SK-N-SH (cell line): ENCODE results near the gene MIGA1. TPM values are rescaled to one million over a fixed set of nuclear protein-coding genes. Genes with fewer than 3 reads are reported as not detected.

Experiments used
- CTCF ChIA-PET: fragments of 300-600, 350-600 bp; formaldehyde crosslinking; extraction: SDS; loops from one replicate; lab custom pipeline; 2021; lab: Yijun Ruan, JAX
- POLR2A ChIA-PET: fragments of 350-600 bp; sonication (Branson Sonifier 250); formaldehyde crosslinking; extraction: SDS; loops from one replicate; lab custom pipeline; 2020; ENCODE audit warnings: antibody characterized with exemption, inconsistent platforms; lab: Yijun Ruan, JAX
- DNase-seq: peaks from one replicate; pipeline ENCODE4 v3.0.0; 2012
- H2AFZ ChIP-seq: fragments of 200-600 bp; sonication (generic); 2 replicates; pipeline ENCODE4 v1.8.1; 2016; ENCODE audit warnings: antibody characterized with exemption, mild to moderate bottlenecking, low read depth
- H3F3A ChIP-seq: fragments of 200-600 bp; sonication (generic); replicated peaks from 2 replicates; pipeline ENCODE3; 2016; ENCODE audit warnings: antibody characterized with exemption, mild to moderate bottlenecking; ENCODE audit not compliant: insufficient read depth
- H3K27ac ChIP-seq, 2 experiments: fragments of 200-500 bp in 1 of 2; fragments of 200-600 bp in 1 of 2; sonication (Bioruptor generic) in 1 of 2; sonication (generic), shearing (Covaris generic) in 1 of 2; 2 replicates each; pipeline versions ENCODE4 v1.5.1 to v1.6.1; 2014 to 2016; ENCODE audit warnings: low read depth in 2 of 2, inconsistent platforms in 1 of 2, low read length in 1 of 2, mild to moderate bottlenecking in 1 of 2, mixed read lengths in 1 of 2
- H3K27me3 ChIP-seq: fragments of 200-600 bp; sonication (generic), shearing (Covaris generic); 2 replicates; pipeline ENCODE4 v1.6.1; 2016; ENCODE audit warnings: mixed run types; ENCODE audit not compliant: insufficient read depth
- H3K36me3 ChIP-seq, 2 experiments: fragments of 200-500 bp in 1 of 2; fragments of 200-600 bp in 1 of 2; sonication (Bioruptor generic) in 1 of 2; sonication (generic) in 1 of 2; replicated peaks in 1 of 2; 2 replicates each; pipeline versions ENCODE3 to v1.5.1; 2014 to 2016; ENCODE audit warnings: low read length in 1 of 2, mild to moderate bottlenecking in 1 of 2; ENCODE audit not compliant: insufficient read depth in 2 of 2, control insufficient read depth in 1 of 2
- H3K4me1 ChIP-seq, 2 experiments: fragments of 200-500 bp in 1 of 2; fragments of 200-600 bp in 1 of 2; sonication (Bioruptor generic) in 1 of 2; sonication (generic), shearing (Covaris generic) in 1 of 2; 2 replicates each; pipeline versions ENCODE4 v1.5.1 to v1.6.1; 2014 to 2016; ENCODE audit warnings: low read depth in 1 of 2, low read length in 1 of 2, mixed run types in 1 of 2; ENCODE audit not compliant: insufficient read depth in 2 of 2, control insufficient read depth in 1 of 2
- H3K4me2 ChIP-seq: fragments of 200-600 bp; sonication (generic), shearing (Covaris generic); 2 replicates; pipeline ENCODE4 v1.6.1; 2017; ENCODE audit warnings: mixed run types
- H3K4me3 ChIP-seq, 2 experiments: fragments of 200-500 bp in 1 of 2; fragments of 200-600 bp in 1 of 2; sonication (Bioruptor generic) in 1 of 2; sonication (generic), shearing (Covaris generic) in 1 of 2; 2 replicates each; pipeline versions ENCODE4 v1.5.1 to v1.8.1; 2014 to 2016; ENCODE audit warnings: low read depth in 2 of 2, inconsistent platforms in 1 of 2, low read length in 1 of 2, mild to moderate bottlenecking in 1 of 2, mixed read lengths in 1 of 2, moderate library complexity in 1 of 2
- H3K79me2 ChIP-seq: fragments of 200-600 bp; sonication (generic); 2 replicates; pipeline ENCODE4 v1.8.1; 2017; ENCODE audit warnings: mild to moderate bottlenecking; ENCODE audit not compliant: insufficient read depth
- H3K9ac ChIP-seq: fragments of 200-600 bp; sonication (generic); 2 replicates; pipeline ENCODE4 v1.6.1; 2017; ENCODE audit warnings: mixed run types
- H3K9me2 ChIP-seq: fragments of 200-600 bp; sonication (generic); 2 replicates; pipeline ENCODE4 v1.6.1; 2017; ENCODE audit warnings: mixed run types
- H3K9me3 ChIP-seq: fragments of 200-600 bp; sonication (generic); 2 replicates; pipeline ENCODE4 v1.6.1; 2017; ENCODE audit warnings: mixed run types, mild to moderate bottlenecking, moderate library complexity
- H4K20me1 ChIP-seq: fragments of 200-600 bp; sonication (generic); 2 replicates; pipeline ENCODE4 v1.6.1; 2017; ENCODE audit warnings: mild to moderate bottlenecking, mixed run types; ENCODE audit not compliant: insufficient read depth
- CHD2 ChIP-seq: fragments of 150-350 bp; IDR thresholded peaks from 2 replicates; pipeline ENCODE4 v1.6.1; 2018; ENCODE audit warnings: low read length; ENCODE audit not compliant: partially characterized antibody
- ELF1 ChIP-seq: IDR thresholded peaks from 2 replicates; pipeline ENCODE4 v1.4.0; 2012
- FOXJ3 ChIP-seq: sonication (generic); formaldehyde crosslinking; IDR thresholded peaks from 2 replicates; pipeline ENCODE4 v1.5.1; 2020; ENCODE audit warnings: mild to moderate bottlenecking, missing genetic modification reagents
- JUND ChIP-seq: IDR thresholded peaks from 2 replicates; pipeline ENCODE4 v1.4.0; 2012
- MEF2A ChIP-seq: IDR thresholded peaks from 2 replicates; pipeline ENCODE4 v1.4.0; 2012; ENCODE audit warnings: low read depth, borderline replicate concordance
- MXI1 ChIP-seq: IDR thresholded peaks from 2 replicates; pipeline ENCODE4 v1.6.1; 2012; ENCODE audit warnings: mild to moderate bottlenecking, low read depth, low read length, improper control_type of control experiment
- NFIC ChIP-seq: IDR thresholded peaks from 2 replicates; pipeline ENCODE4 v1.4.0; 2012; ENCODE audit warnings: borderline replicate concordance
- NRF1 ChIP-seq: IDR thresholded peaks from 2 replicates; pipeline ENCODE4 v1.6.1; 2012; ENCODE audit warnings: low read depth, mild to moderate bottlenecking, low read length
- RAD21 ChIP-seq: IDR thresholded peaks from 2 replicates; pipeline ENCODE4 v1.6.1; 2012; ENCODE audit warnings: mild to moderate bottlenecking, low read length
- RXRA ChIP-seq: IDR thresholded peaks from 2 replicates; pipeline ENCODE4 v1.4.0; 2012; ENCODE audit warnings: low read depth, mild to moderate bottlenecking, borderline replicate concordance
- SIN3A ChIP-seq: IDR thresholded peaks from 2 replicates; pipeline ENCODE4 v1.6.1; 2012; ENCODE audit warnings: low read depth, mild to moderate bottlenecking, low read length, moderate library complexity, borderline replicate concordance
- SMC3 ChIP-seq: IDR thresholded peaks from 2 replicates; pipeline ENCODE4 v1.6.1; 2012; ENCODE audit warnings: low read depth, low read length, improper control_type of control experiment
- TAF1 ChIP-seq: IDR thresholded peaks from 2 replicates; pipeline ENCODE4 v1.6.1; 2012; ENCODE audit warnings: low read depth, mild to moderate bottlenecking, low read length, moderate library complexity, borderline replicate concordance
- WGBS: methylation state at CpG from one replicate; pipeline ENCODE4 v1.1.6; 2017; ENCODE audit warnings: low lambda C conversion rate; 5-methylcytosine and 5-hydroxymethylcytosine counted together
- polyA plus RNA-seq, 3 experiments: library from polyadenylated mRNA; depleted of rRNA; stranded (reverse); fragments of >200 nt; gene quantifications; 2 replicates each; pipeline ENCODE4 v1.2.3, GENCODE V29; 2012
- TF ChIP-seq, protein P1 (sequence below): IDR thresholded peaks from 2 replicates; pipeline ENCODE4; 2012
- TF ChIP-seq, protein P2 (sequence below): IDR thresholded peaks from 2 replicates; pipeline ENCODE4 v1.4.0; 2012; ENCODE audit warnings: low read depth, borderline replicate concordance
- TF ChIP-seq, protein P3 (sequence below): fragments of 200-600 bp; sonication (generic); IDR thresholded peaks from 2 replicates; pipeline ENCODE4 v1.6.1; 2017; ENCODE audit warnings: antibody characterized with exemption, mild to moderate bottlenecking, moderate library complexity
- TF ChIP-seq, protein P4 (sequence below): fragments of 150-350 bp; IDR thresholded peaks from 2 replicates; pipeline ENCODE4 v1.6.1; 2016; ENCODE audit warnings: mild to moderate bottlenecking, low read depth, low read length

The MIGA1 gene
- polyA plus RNA-seq, 1 of the 3 experiments (the other 2 are of a cell fraction) = 2.5 TPM

DNA sequence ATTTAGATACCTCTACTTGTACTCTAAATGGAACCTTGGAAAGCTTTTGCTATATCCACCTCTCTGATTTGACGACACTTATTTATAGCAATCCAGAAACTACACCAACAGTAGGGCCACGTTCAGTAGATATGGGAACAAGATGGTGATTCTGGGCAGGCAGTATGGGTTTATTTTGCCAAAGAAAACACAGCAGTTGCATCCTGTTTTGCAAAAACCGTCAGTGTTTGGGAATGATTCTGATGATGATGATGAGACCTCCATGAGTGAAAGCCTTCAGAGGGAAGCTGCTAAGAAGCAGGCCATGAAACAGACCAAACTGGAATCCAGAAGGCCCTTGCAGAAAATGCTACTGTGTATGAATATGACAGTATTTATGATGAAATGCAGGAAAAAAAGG is 67.5 kb downstream of the MIGA1 start:
- Histone ChIP-seq H3K4me3 (no peak overlapping the region), H3K4me1 (no peaks in the 10 kb centered on the region), H3K27me3 (no peaks in the 10 kb centered on the region), H3F3A (no peaks in the 10 kb centered on the region), H3K27ac (no peak overlapping the region), H3K79me2 (no peaks in the 10 kb centered on the region), H2AFZ (no peak overlapping the region), H4K20me1 (no peaks in the 10 kb centered on the region), H3K9ac (no peak overlapping the region), H3K36me3 (peaks cover 10 to 33% of the 10 kb centered on the region in 2 experiments), H3K4me2 (no peak overlapping the region), H3K9me2 (no peaks in the 10 kb centered on the region), H3K9me3 (no peaks in the 10 kb centered on the region)
- WGBS = 98% methylated on average over 3 of the region's 3 CpGs
- CTCF ChIA-PET = interaction anchor here (1.4 kb wide), 1 partner anchor 91 kb away, joined by 3 read pairs; no protein-coding TSS in a partner anchor
- DNase-seq = no peak
- POLR2A ChIA-PET = no interaction called here
- TF ChIP-seq SMC3 = no peak

DNA sequence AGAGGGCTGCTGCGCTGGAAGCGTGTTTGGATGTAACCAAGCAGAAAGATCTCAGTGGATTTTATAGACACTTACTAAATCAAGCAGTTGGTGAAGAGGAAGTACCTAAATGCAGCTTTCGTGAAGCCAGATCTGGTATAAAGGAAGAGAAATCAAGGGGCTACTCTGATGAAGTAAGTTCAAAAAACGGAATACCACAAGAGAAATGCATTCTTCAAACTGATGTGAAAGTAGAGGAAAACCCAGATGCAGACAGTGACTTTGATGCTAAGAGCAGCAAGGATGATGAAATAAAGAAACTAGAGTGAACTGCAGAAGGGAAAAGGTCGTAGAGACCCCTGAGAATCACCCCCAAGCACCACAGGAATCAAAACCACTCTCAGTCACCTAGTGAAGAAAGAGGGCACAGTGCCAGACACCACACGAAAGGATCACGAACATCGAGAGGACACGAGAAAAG is 68.2 kb downstream of the MIGA1 start:
- Histone ChIP-seq H3K36me3 (peaks cover 10 to 37% of the 10 kb centered on the region in 2 experiments), H2AFZ (no peak overlapping the region), H3K4me2 (no peak overlapping the region), H3K9me3 (no peaks in the 10 kb centered on the region), H3K9ac (no peak overlapping the region), H3F3A (no peaks in the 10 kb centered on the region), H4K20me1 (no peaks in the 10 kb centered on the region), H3K4me1 (no peaks in the 10 kb centered on the region), H3K79me2 (no peaks in the 10 kb centered on the region; the same call in 1 of the 2 replicates), H3K9me2 (no peaks in the 10 kb centered on the region), H3K4me3 (no peak overlapping the region), H3K27me3 (no peaks in the 10 kb centered on the region), H3K27ac (no peak overlapping the region)
- TF ChIP-seq, protein P1, sequence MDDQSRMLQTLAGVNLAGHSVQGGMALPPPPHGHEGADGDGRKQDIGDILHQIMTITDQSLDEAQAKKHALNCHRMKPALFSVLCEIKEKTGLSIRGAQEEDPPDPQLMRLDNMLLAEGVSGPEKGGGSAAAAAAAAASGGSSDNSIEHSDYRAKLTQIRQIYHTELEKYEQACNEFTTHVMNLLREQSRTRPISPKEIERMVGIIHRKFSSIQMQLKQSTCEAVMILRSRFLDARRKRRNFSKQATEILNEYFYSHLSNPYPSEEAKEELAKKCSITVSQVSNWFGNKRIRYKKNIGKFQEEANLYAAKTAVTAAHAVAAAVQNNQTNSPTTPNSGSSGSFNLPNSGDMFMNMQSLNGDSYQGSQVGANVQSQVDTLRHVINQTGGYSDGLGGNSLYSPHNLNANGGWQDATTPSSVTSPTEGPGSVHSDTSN = no peak
- no peak for TF ChIP-seq JUND
- TF ChIP-seq ELF1 = no peak
- no peak for TF ChIP-seq MEF2A
- TF ChIP-seq NFIC = no peak
- no peak for TF ChIP-seq TAF1
- TF ChIP-seq SIN3A = no peak
- TF ChIP-seq FOXJ3 (CRISPR knock-in tag) = no peak
- no peak for TF ChIP-seq NRF1
- TF ChIP-seq SMC3 = no peak
- TF ChIP-seq RXRA = no peak
- TF ChIP-seq, protein P2, sequence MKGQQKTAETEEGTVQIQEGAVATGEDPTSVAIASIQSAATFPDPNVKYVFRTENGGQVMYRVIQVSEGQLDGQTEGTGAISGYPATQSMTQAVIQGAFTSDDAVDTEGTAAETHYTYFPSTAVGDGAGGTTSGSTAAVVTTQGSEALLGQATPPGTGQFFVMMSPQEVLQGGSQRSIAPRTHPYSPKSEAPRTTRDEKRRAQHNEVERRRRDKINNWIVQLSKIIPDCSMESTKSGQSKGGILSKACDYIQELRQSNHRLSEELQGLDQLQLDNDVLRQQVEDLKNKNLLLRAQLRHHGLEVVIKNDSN = no peak
- TF ChIP-seq, protein P3, sequence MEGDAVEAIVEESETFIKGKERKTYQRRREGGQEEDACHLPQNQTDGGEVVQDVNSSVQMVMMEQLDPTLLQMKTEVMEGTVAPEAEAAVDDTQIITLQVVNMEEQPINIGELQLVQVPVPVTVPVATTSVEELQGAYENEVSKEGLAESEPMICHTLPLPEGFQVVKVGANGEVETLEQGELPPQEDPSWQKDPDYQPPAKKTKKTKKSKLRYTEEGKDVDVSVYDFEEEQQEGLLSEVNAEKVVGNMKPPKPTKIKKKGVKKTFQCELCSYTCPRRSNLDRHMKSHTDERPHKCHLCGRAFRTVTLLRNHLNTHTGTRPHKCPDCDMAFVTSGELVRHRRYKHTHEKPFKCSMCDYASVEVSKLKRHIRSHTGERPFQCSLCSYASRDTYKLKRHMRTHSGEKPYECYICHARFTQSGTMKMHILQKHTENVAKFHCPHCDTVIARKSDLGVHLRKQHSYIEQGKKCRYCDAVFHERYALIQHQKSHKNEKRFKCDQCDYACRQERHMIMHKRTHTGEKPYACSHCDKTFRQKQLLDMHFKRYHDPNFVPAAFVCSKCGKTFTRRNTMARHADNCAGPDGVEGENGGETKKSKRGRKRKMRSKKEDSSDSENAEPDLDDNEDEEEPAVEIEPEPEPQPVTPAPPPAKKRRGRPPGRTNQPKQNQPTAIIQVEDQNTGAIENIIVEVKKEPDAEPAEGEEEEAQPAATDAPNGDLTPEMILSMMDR = no peak
- TF ChIP-seq CHD2 = no peak
- TF ChIP-seq RAD21 = no peak
- TF ChIP-seq, protein P4, sequence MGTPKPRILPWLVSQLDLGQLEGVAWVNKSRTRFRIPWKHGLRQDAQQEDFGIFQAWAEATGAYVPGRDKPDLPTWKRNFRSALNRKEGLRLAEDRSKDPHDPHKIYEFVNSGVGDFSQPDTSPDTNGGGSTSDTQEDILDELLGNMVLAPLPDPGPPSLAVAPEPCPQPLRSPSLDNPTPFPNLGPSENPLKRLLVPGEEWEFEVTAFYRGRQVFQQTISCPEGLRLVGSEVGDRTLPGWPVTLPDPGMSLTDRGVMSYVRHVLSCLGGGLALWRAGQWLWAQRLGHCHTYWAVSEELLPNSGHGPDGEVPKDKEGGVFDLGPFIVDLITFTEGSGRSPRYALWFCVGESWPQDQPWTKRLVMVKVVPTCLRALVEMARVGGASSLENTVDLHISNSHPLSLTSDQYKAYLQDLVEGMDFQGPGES = no peak
- TF ChIP-seq MXI1 = no peak
- no peak for DNase-seq
- 85% methylated on average over 9 of the region's 9 CpGs for WGBS
- CTCF ChIA-PET = interaction anchor here (1.4 kb wide), 1 partner anchor 91 kb away, joined by 3 read pairs; no protein-coding TSS in a partner anchor
- POLR2A ChIA-PET = no interaction called here
